Stimulated activated CD4-positive, alpha-beta T cell treated with anti-CD3 and anti-CD28 coated beads, Interleukin-1b, Interleukin-23, amount 100 ng/mL, for 24 hours (primary cell): ENCODE data around the gene TRIM14.
"Not testable (repeated sequence)": the region's sequence is repeated elsewhere in the genome, so short reads cannot be mapped to it uniquely, and the experiment has no call there.

Source experiments
- DNase-seq, 4 experiments: peaks; one replicate each; pipeline ENCODE4 v3.0.0-alpha.2; 2020; ENCODE audit warnings: low read depth in 4 of 4, low spot score in 1 of 4

The TRIM14 gene

DNA sequence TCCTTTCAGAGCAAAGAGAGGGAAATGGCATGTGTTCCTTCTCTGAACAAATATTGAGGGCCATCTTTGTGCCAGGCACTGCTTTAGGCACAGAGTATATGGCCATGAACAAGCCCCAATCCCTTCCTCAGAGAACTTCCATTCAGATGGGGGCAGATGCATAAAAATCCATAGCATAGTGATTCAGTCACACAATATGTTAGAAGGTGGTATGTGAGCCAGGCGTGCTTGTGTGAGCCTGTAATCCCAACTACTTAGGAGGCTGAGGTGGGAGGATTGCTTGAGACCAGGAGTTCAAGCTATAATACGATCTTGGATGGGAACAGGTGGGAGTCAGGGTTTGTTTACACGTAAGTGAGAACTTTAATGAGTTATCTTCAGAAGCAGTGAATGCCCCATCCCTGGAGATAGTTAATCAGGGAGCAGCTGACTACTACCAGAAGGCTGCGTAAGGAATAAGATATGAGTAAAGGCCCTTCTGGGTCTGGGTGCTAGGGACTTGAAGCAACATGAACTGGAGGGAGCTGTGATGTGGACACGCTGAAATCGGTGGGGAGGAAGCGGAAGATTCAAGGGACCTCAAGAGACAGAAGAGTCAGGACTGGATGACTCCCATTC, 35.3 kb downstream of the TRIM14 start:
- no peak for DNase-seq

GRCh38 chr9:98083061-98083501, 35.9 kb downstream of the TRIM14 start:
- no peak for DNase-seq

DNA sequence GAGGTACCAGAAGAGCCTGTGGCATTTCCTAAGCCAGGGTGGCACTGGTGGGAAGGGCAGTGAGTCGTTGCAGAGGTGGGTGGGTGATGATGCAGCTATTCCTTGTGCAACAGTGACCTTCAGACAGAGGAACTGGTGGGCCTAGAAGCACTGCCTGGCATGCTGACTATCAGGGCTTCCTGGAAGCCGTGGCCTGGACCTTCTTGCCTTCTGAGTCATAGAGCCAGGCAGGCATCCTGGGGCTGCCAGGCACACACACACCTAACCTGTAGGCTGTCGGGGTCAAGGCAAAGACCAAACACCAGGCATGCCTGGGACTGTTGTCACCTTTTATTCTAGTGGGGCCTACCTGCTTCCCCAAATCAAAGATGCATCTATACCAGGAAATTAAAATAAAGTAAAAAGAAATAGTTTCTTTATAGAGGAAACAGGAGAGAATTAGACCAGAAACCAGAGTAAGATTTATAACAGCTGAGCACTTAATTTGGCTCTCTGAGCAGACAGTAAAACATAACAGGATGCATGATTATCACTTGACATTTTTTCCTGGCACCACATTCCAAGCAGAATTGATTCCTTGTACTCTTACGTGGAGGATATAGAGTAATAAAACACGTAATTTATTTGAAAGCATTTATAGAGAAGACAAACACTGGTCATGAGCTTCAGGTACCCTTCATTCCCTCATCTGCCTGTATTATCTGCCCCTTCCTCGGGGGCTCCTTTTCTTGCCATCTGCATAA, 37.4 kb downstream of the TRIM14 start:
- peak in 1 of 4 experiments; percentile 34 for DNase-seq

DNA sequence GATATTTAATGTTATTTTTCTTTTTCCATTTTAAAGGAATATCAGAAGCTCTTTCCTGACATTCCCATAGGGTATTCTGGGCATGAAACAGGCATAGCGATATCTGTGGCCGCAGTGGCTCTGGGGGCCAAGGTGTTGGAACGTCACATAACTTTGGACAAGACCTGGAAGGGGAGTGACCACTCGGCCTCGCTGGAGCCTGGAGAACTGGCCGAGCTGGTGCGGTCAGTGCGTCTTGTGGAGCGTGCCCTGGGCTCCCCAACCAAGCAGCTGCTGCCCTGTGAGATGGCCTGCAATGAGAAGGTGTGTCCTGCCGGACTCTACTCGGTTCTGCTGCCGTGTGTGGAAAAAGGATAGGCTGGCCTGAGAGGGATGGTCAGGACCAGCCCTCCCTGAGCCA, 38.2 kb downstream of the TRIM14 start:
- DNase-seq, result no peak

DNA sequence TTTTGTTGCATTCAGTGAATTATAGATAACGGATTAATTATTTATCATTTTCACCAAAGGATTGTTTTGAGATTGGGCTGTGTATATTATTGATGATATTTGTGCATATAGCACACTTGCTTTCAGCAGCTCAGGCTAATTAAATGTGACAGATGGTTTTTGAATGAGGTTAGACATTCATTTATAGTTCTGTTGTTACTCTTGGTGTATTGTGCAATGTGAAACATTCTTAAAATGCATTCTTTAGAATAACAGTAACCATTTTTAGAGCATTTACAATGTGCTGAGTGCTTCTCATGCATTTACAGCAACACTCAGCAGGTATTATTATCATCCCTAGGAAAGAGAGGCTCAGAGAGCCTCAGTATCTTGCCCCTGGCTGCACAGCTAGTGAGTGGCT, 38.7 kb downstream of the TRIM14 start:
- DNase-seq, result no peak

DNA sequence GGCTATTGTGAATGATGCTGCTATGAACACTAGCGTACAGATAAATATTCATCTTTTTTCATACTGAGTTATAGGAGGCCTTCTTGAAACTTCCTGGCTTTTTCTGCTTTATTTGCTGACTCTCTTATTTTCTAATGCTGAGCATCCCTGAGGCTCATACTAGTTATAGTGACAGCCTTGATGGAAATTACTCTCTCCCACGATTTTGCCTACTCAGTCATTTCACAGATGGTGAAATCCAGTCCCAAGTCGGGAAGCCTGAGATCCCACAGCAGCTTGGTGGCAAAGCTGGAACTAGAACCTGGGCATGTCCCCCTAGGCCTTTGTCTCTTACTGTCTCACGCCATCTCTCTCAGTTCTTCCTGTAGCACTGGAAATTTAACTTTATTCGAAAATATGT, 40.1 kb downstream of the TRIM14 start:
- DNase-seq, result no peak

DNA sequence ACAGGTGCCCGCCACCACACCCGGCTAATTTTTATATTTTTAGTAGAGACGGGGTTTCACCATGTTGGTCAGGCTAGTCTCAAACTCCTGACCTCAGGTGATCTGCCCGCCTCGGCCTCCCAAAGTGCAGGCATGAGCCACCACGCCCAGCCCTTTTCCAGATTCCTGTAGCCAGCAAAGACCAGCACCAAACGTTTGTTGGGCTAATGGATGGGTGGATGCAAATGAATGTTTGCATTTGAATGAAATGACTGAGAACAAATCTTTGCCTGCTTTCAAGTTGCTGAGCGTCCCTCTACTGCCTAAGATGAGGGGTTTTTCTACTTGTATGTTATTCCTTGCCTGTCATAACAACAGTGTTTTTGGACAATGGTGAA, 42.5 kb downstream of the TRIM14 start:
- DNase-seq, result not testable (repeated sequence)

GRCh38 chr9:98075332-98075805, 43.7 kb downstream of the TRIM14 start:
- DNase-seq, result no peak

- DNase-seq, result peak; percentile 35 to 49 (median 44)
Observed at GRCh38 chr9:98074115-98074990, 44.7 kb downstream of the TRIM14 start.

GRCh38 chr9:98071737-98072136, 47.3 kb downstream of the TRIM14 start:
- DNase-seq, result no peak

- no peak for DNase-seq
Observed at GRCh38 chr9:98070704-98071103, 48.3 kb downstream of the TRIM14 start.

GRCh38 chr9:98069551-98069950, 49.5 kb downstream of the TRIM14 start:
- DNase-seq, result no peak

- DNase-seq, result no peak
Observed at GRCh38 chr9:98067184-98067583, 51.8 kb downstream of the TRIM14 start.

DNA sequence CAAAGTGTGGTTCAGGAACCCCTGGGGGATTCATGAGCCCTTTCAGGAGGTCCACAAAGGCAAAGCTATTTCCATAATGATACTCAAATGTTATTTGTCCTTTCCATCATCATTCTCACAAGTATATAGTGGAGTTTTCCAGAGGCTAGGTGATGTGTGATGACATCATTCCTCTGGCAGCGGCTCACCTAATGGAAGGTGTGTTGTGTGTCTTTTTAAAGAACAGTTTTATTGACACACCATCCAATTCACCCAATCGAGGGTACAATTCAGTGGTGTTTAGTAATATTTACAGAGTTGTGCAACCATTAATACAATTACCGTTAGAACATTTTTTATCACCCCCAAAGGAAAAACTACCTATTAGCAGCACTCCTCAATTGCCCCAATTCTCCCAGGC, 52.8 kb downstream of the TRIM14 start:
- no peak for DNase-seq

DNA sequence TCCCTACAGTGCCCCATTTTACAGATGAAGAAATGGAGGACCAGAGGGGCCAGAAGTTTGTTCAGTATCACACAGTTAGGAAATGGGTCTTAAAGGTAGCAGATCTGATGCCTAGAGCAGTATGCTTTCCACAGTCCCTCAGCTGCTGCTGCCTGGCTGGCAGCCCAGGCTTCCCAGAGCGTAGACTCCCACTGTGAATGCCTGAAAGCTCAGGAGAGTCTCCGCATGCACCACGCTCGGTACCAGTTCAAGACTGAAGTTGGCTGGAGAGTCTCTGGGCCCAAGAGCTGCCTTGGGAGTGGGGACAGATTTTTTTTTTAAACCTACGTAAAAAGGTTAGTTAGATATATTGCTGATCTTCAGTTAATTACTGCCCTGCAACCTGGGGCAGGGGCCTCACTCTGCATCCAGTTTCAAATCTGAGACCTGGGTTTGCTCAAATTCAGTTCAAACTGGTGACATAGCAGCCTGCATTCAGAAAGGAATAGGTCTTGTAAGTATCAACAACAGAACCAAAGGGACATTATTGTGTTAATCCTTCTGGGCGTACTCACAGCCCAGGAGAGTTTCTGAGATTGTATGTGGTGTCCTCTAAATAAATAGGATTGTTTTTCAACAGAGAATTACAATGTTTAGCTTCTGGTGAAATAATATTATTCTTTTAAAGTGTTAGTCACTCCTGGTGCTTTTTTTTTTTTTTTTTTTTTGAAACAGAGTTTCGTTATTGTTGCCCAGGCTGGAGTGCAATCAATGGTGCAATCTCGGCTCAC, 54.2 kb downstream of the TRIM14 start:
- DNase-seq, result no peak

- no peak for DNase-seq
Observed at GRCh38 chr9:98062161-98062560, 56.9 kb downstream of the TRIM14 start.

- DNase-seq, result no peak
Observed at GRCh38 chr9:98057138-98057799, 61.8 kb downstream of the TRIM14 start.

GRCh38 chr9:98056269-98057137, 62.5 kb downstream of the TRIM14 start, which contains the start of gene NANS:
NANS (plus strand) TSS chr9:98056732; CDS start chr9:98056809, 77 bp downstream.
- DNase-seq, result peak; percentile 80 to 93 (median 86)

DNA sequence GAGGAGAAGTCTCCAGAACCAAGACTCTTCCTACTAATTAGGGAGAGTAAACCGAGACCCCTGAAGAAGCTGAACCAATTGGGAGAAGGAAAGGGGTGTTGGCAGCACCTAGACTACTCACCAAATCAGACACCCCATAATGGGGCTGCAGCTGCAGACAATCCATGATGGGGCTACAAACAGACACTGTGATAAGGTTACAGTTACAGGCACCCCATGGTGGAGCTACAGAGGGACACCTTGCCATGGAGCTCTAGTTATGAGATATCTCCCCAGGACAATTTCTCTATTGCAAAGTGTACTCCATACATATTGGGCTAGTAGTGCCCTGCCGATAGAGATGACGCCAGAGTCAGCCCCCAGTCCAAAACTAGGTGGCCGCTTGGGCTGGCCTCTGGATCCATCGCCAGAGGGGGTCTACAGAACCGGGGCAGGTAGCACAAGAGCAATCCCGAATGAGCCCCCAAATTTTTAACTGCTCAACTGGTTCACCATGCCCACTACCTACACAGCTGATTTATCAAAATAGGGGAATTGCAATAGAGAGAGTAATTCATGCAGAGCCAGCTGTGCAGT, 64.6 kb downstream of the TRIM14 start:
- no peak for DNase-seq
